Measurements from ENCODE around the gene RNF225. TPM values are rescaled to one million over a fixed set of nuclear protein-coding genes. Genes with fewer than 3 reads are reported as not detected.
"Not testable (repeated sequence)": the region's sequence is repeated elsewhere in the genome, so short reads cannot be mapped to it uniquely, and the experiment has no call there.

RNF225 gene
- total RNA-seq (2022) (0.73 and 1.3 TPM in 2 replicates), Bru-seq, nascent RNA (percentile 39 among the genes with signal in this experiment), BruChase-seq, experiment 1, labeled RNA remaining after a 2-hour chase (percentile 20 among the genes with signal in this experiment), BruChase-seq, experiment 2, labeled RNA remaining after a 6-hour chase (percentile 26 among the genes with signal in this experiment)
- long read RNA-seq = 0 reads

DNA sequence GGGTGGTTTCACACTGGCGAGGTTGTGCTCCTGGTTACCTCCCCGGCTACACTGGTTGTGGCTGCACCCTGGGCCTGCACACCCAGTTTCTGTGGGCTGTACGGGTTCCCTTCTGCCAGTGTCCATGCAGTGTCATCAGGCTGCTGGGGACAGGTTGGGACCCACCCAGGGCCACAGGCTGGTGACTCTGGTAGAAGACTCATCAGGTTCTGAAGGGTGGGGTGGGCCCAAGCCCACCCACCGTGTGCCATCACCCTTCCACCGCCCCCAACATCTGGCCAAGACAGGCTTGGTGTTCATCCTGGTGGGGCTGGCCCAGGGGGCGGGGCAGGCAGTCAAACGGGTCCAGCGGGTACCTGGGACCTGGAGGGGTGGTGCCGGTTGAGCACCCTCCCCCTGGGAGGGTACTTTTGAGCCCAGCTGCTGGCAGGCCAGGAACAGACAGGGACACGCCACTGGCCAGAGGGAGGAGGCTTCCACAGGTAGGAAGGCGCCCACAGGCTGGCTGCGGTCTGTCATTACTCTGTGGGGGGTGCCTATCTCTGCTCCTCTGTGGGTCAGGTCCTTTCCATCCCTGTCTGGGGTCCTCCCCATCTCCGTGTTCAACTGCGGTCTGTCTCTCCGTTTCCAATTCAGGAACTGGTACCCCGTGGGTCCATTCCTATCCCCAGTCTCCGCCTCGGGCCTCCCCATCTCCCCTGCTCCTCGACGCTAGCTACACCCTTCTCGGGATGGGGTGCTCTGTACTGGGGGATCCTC lies at the start of gene RNF225:
Gene RNF225, plus strand, starts transcription at position 437 of the 759 bp plus-strand sequence. CDS start 434 bp downstream, outside the sequence.
- Mint-ChIP-seq H3K4me1 (ENCODE audit: low read depth, unreplicated experiment) (peaks cover 7% of the 10 kb centered on the region), H3K4me3 (ENCODE audit: unreplicated experiment) (no peak within 1 kb of the TSS), H3K27ac (ENCODE audit: unreplicated experiment) (peak within 1 kb of the TSS; percentile 76), H3K36me3 (ENCODE audit: insufficient read depth, unreplicated experiment) (peaks cover 77% of the 10 kb centered on the region), H3K27me3 (ENCODE audit: insufficient read depth, unreplicated experiment) (no peaks in the 10 kb centered on the region), H3K9me3 (ENCODE audit: unreplicated experiment) (no peaks in the 10 kb centered on the region)
- no peak for TF ChIP-seq CTCF (IDR thresholded peaks at IDR 0.05; ENCODE audit: insufficient read depth in 1 of 2, low read depth in 1 of 2, low read length in 1 of 2, severe bottlenecking in 1 of 2, unreplicated experiment in 1 of 2)
- CTCF ChIA-PET = no interaction called here
- H3K9me3 ChIP-seq = no peaks in the 10 kb centered on the region
- H3K4me1 ChIP-seq = peaks cover 9% of the 10 kb centered on the region
- no TSS peak for BruUV-seq (replicated peaks)
- DNase-seq = peak; percentile 72 to 77
- peaks cover 2% of the 10 kb centered on the region for H3K36me3 ChIP-seq (ENCODE audit: control insufficient read depth, insufficient read depth, low read length)
- no peak within 1 kb of the TSS for H3K4me3 ChIP-seq (ENCODE audit: low read depth, low read length)
- POLR2A ChIA-PET = interaction anchor here (0.6 to 0.9 kb wide), 2 partner anchors 13 to 33 kb away, joined by 3 read pairs; partner anchors contain the start of gene ZNF584
- intact Hi-C loops (cut with micrococcal nuclease; ENCODE audit: unreplicated experiment) = no loop called here
- no peaks in the 10 kb centered on the region for H3K27me3 ChIP-seq (replicated peaks; ENCODE audit: control insufficient read depth, insufficient read depth, low read length)

DNA sequence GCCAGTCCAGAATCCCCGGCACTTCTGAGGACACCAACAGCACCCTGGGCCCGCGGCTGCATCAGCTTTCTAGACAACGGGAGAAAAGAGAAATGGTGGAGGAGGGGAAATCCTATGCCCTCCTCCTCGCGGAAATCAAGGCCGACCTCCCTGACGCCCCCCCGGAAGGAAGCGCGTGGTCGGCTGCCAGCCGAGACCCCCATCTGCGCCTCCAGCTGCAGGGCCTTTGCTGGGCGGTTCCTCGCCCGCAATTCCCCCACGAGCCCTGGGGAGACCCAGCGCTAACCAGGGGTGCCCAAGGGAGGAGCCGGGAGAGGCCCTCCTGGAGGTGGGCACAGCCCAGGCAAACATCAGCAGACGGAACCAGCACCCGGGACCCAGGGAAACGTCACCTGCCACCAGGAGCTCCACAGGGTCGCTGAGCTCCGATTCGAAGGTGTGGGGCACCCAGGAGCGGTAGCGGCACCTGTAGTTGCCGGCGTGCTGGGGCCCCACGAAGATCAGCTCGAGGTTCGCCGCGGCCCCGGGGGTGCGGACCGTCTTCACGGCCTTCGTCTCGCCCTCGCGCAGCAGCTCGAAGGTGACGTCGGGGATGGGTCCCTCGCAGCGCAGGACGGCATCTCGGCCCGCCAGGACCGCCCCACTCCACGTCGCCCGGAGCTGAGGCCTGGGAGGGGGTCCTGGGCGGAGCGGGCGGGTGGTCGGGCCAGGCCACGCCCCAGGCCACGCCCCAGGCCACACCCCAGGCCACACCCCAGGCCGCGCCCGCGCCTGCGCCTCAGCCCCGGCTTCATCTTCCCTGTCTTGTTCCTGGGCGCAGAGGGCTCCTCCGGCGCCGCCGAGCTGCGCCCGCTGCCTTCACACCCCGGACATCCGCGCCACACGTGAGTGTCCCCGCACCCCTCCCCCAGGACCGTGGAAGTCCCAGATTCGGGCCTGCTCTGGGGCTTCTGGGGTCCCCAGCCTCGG lies 48.2 kb upstream of the RNF225 start:
- ChIA-PET CTCF (interaction anchor here (0.6 kb wide), 1 partner anchor 20 kb away, joined by 3 read pairs; the partner anchor contains the start of gene ZSCAN22), POLR2A (interaction anchor here (0.7 kb wide), 1 partner anchor 197 kb away, joined by 9 read pairs; no protein-coding TSS in a partner anchor)
- peak in 1 of 2 experiments; percentile 58 for DNase-seq
- no TSS peak for BruUV-seq (replicated peaks)
- no peaks in the 10 kb centered on the region for H3K36me3 ChIP-seq (ENCODE audit: control insufficient read depth, insufficient read depth, low read length)
- H3K27me3 Mint-ChIP-seq (ENCODE audit: insufficient read depth, unreplicated experiment) = peaks cover 4% of the 10 kb centered on the region
- H3K9me3 ChIP-seq = no peaks in the 10 kb centered on the region
- H3K4me1 Mint-ChIP-seq (ENCODE audit: low read depth, unreplicated experiment) = no peaks in the 10 kb centered on the region
- intact Hi-C loops (cut with micrococcal nuclease; ENCODE audit: unreplicated experiment) = no loop called here
- no peaks in the 10 kb centered on the region for H3K27me3 ChIP-seq (replicated peaks; ENCODE audit: control insufficient read depth, insufficient read depth, low read length)
- no peaks in the 10 kb centered on the region for H3K4me1 ChIP-seq
- peak overlapping the region; percentile 49 for H3K4me3 ChIP-seq (ENCODE audit: low read depth, low read length)
- no peak for TF ChIP-seq CTCF (IDR thresholded peaks at IDR 0.05; ENCODE audit: insufficient read depth in 1 of 2, low read depth in 1 of 2, low read length in 1 of 2, severe bottlenecking in 1 of 2, unreplicated experiment in 1 of 2)
- H3K27ac Mint-ChIP-seq (ENCODE audit: unreplicated experiment) = no peak overlapping the region
- no peaks in the 10 kb centered on the region for H3K9me3 Mint-ChIP-seq (ENCODE audit: unreplicated experiment)
- H3K4me3 Mint-ChIP-seq (ENCODE audit: unreplicated experiment) = peak overlapping the region; percentile 73
- H3K36me3 Mint-ChIP-seq (ENCODE audit: insufficient read depth, unreplicated experiment) = no peaks in the 10 kb centered on the region

- CTCF ChIA-PET; H3K9me3 Mint-ChIP-seq (ENCODE audit: unreplicated experiment); intact Hi-C loops (cut with micrococcal nuclease; ENCODE audit: unreplicated experiment); DNase-seq; H3K4me1 Mint-ChIP-seq (ENCODE audit: low read depth, unreplicated experiment); H3K36me3 ChIP-seq (ENCODE audit: control insufficient read depth, insufficient read depth, low read length); H3K27me3 Mint-ChIP-seq (ENCODE audit: insufficient read depth, unreplicated experiment); H3K36me3 Mint-ChIP-seq (ENCODE audit: insufficient read depth, unreplicated experiment); H3K27me3 ChIP-seq (replicated peaks; ENCODE audit: control insufficient read depth, insufficient read depth, low read length); POLR2A ChIA-PET; BruUV-seq (replicated peaks); H3K27ac Mint-ChIP-seq (ENCODE audit: unreplicated experiment); H3K9me3 ChIP-seq; H3K4me1 ChIP-seq: not testable (repeated sequence)
- H3K4me3 Mint-ChIP-seq (ENCODE audit: unreplicated experiment) = peak overlapping the region; percentile 73
- H3K4me3 ChIP-seq (ENCODE audit: low read depth, low read length) = peak overlapping the region; percentile 49
These were observed 47.4 kb upstream of the RNF225 start for GRCh38 chr19:58348080-58348479.

Data from Caco-2 (cell line).